Gastroesophageal sphincter (tissue), 2 donors: ENCODE measurements around the gene TOP1.

Experiments
- POLR2A ChIP-seq, 2 donors: fragments of 450-650 bp; IDR thresholded peaks; one replicate each; pipeline ENCODE4 v1.6.1; 2017; ENCODE audit warnings: antibody characterized with exemption in 2 of 2, mild to moderate bottlenecking in 2 of 2, moderate library complexity in 1 of 2
- POLR2AphosphoS5 ChIP-seq: sonication (generic); formaldehyde crosslinking; IDR thresholded peaks from one replicate; pipeline ENCODE4 v1.6.1; 2017; ENCODE audit warnings: antibody characterized with exemption

GRCh38 chr20:41049451-41049850, 20.8 kb downstream of the TOP1 start:
- TF ChIP-seq POLR2A (IDR thresholded peaks at IDR 0.05): no peak
- TF ChIP-seq POLR2AphosphoS5: no peak
